A172 (cell line): ENCODE results near the gene TMEM254. TPM values are rescaled to one million over a fixed set of nuclear protein-coding genes. Genes with fewer than 3 reads are reported as not detected.
"Not testable (repeated sequence)": the region's sequence is repeated elsewhere in the genome, so short reads cannot be mapped to it uniquely, and the experiment has no call there.

ENCODE experiments used
- DNase-seq: peaks from one replicate; pipeline ENCODE4 v3.0.0-alpha.2; 2015; ENCODE audit warnings: low spot score
- total RNA-seq: library from RNA; depleted of rRNA; stranded (reverse); fragments of >200 nt; shearing (Covaris generic); gene quantifications from 2 replicates; pipeline ENCODE4 v1.2.3, GENCODE V29; 2014; rRNA removed

TMEM254 gene
- 12.1 and 14.0 TPM in 2 replicates for total RNA-seq

GRCh38 chr10:80078448-80079311 is at the start of gene TMEM254:
Gene TMEM254, plus strand, starts transcription at chr10:80078665. Its CDS starts 35 bp downstream, at chr10:80078700.
- peak; percentile 86 for DNase-seq

- peak; percentile 35 for DNase-seq
Measured at GRCh38 chr10:80029205-80029604, 49.3 kb upstream of the TMEM254 start.

- DNase-seq = not testable (repeated sequence)
Measured at GRCh38 chr10:80029865-80030264, 48.6 kb upstream of the TMEM254 start.

- no peak for DNase-seq
Measured at GRCh38 chr10:80032503-80032902, 46.0 kb upstream of the TMEM254 start.

GRCh38 chr10:80034766-80035165 is 43.7 kb upstream of the TMEM254 start:
- DNase-seq = not testable (repeated sequence)

- not testable (repeated sequence) for DNase-seq
Measured at GRCh38 chr10:80035430-80035829, 43.0 kb upstream of the TMEM254 start.

- not testable (repeated sequence) for DNase-seq
Measured at GRCh38 chr10:80036921-80037500, 41.5 kb upstream of the TMEM254 start.

GRCh38 chr10:80038226-80038625 is 40.2 kb upstream of the TMEM254 start:
- DNase-seq = not testable (repeated sequence)

GRCh38 chr10:80041162-80041561 is 37.3 kb upstream of the TMEM254 start:
- no peak for DNase-seq

GRCh38 chr10:80044935-80045334 is 33.5 kb upstream of the TMEM254 start:
- not testable (repeated sequence) for DNase-seq

GRCh38 chr10:80046629-80047441 is 31.6 kb upstream of the TMEM254 start:
- peak; percentile 55 for DNase-seq

GRCh38 chr10:80050752-80051151 is 27.7 kb upstream of the TMEM254 start:
- DNase-seq = no peak

- DNase-seq = no peak
Measured at GRCh38 chr10:80051993-80052392, 26.5 kb upstream of the TMEM254 start.

GRCh38 chr10:80055760-80056159 is 22.7 kb upstream of the TMEM254 start:
- DNase-seq = no peak

- no peak for DNase-seq
Measured at GRCh38 chr10:80057171-80057570, 21.3 kb upstream of the TMEM254 start.

- DNase-seq = no peak
Measured at GRCh38 chr10:80064120-80064886, 14.2 kb upstream of the TMEM254 start.

GRCh38 chr10:80066809-80067208 is 11.7 kb upstream of the TMEM254 start:
- DNase-seq = no peak

- not testable (repeated sequence) for DNase-seq
Measured at GRCh38 chr10:80067821-80068220, 10.6 kb upstream of the TMEM254 start.

GRCh38 chr10:80068270-80068669 is 10.2 kb upstream of the TMEM254 start:
- no peak for DNase-seq

GRCh38 chr10:80070057-80070456 is 8.4 kb upstream of the TMEM254 start:
- no peak for DNase-seq

- no peak for DNase-seq
Measured at GRCh38 chr10:80072584-80072983, 5.9 kb upstream of the TMEM254 start.
